Activated effector memory CD4-positive, alpha-beta T cell treated with anti-CD3 and anti-CD28 coated beads, Interleukin-2, amount 50 U/mL, for 16 hours (primary cell): ENCODE data around the gene DYRK1A.

Source experiments
- DNase-seq: peaks from one replicate; pipeline ENCODE4 v3.0.0-alpha.2; 2020

The DYRK1A gene

DNA sequence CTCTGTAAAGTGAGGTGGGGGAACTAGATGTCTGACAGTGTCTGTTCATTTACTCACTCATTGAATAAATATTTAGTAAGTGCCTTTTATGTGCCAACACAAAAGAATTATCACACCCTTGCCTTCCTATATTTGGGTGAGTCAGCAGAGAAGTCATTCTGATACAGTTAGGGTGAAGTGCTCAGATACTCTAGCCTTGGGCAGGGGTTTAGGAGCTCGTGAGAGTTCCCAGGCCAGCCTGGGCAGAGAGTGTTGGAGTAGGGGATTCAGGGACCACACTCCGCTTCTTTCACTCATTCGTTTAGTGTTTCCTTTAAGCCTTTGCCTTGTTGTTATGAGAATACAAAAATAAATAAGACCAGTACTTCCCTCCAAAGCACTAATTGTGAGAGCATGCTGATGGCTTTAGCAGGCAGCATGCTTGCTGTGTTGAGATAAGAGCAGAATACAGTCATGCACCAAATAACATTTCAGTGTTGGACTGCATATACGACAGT is 83.9 kb downstream of the DYRK1A start:
- no peak for DNase-seq

DNA sequence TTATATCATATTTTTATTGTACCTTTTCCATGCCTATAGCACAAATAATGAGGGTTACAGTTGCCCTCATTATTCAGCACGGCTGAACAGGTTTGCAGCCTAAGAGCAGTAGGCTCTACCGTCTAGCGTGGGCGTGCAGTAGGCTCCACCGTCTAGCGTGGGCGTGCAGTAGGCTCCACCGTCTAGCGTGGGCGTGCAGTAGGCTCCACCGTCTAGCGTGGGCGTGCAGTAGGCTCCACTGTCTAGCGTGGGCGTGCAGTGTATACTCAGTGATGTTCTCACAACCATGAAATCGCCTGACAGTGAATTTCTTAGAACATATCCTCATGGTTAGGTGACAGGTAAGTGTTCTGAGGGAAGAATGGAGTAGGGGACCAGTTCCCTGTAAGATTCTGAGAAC is 84.9 kb downstream of the DYRK1A start:
- DNase-seq, result no peak

DNA sequence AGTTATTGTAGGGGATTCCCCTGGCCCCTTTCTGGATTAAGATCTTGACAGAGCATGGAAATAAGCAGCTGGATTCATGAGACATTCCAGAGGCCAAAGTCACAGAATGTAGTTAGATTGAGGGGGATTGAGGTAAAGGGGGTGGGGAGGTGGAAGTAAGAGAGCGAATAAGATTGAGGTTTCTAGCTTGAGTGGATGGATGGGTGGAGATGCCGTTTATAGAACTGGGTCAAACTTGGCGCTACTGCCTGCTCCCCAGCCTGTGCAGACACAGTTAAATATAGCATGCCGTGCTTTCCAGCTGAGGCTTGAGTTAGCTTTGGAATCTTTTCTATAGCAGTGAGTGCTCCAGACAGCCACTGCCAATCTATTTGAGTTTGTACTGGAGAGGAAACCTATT is 85.7 kb downstream of the DYRK1A start:
- DNase-seq, result no peak

DNA sequence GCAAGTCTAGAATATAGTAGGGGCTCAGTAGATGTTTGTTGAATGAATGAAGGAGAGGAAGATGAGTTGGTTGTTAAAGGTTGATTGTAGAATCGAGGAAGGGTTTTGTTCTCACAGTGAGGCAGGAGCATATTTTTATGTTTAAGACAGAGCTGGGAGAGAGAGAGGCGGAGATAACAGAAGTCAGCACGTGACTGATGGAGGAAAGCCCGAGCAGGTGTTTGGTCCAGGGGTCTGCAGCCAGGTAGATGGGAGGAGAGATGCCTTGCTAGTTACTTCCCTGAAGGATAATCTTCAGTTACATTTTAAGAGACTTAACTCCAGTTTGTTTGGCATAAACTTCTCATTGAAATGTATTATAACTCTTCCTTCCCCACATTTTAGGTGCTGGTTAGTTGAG is 86.8 kb downstream of the DYRK1A start:
- no peak for DNase-seq

DNA sequence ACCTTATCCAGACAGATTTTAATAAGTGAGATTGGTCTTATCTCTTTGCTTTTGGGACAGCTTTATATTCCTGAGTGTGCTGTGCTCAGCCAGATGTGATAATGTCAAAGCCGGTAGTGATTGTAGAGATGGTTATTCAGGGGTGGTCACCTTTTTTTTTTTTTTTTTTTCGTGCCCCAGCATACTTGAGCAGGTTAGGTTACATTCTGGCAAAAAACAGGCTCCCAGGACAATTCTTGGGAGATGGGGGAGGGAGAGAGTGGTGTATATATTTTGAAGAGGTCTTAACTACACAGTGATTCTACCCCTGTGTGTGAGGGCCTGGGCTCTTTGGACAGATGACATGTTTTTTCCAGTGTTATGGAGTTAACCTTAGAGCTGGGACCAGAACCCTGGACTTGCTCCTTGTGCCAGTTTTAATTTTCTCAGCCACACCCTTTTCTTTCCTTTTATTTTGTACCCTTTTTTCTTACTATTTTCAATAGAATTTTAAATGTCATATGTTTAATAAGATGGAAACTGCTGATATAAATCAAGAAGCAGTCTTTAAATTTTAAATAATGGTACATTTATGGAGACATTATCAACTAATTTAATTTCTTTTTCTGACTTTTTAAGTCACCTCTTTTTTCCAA is 88.4 kb downstream of the DYRK1A start:
- no peak for DNase-seq

DNA sequence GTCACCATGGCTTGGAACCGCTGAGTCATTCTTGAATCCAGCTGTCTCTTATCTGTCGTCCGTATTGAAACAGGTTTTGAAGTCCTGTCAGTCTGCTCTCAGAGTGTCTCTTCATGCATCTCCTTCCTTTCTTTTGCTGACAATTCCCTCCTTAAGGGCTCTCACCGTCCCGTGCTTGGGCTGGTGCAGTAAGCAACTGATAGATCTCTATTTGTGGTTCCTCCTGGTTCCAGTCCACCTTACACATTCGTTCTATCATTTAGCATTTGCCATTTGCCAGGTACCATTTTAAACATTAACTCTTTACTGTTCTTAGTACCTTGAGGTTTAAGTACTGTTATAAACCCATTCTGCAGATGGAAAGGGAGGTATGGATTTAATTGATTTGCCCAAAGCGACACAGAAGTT is 88.9 kb downstream of the DYRK1A start:
- no peak for DNase-seq

DNA sequence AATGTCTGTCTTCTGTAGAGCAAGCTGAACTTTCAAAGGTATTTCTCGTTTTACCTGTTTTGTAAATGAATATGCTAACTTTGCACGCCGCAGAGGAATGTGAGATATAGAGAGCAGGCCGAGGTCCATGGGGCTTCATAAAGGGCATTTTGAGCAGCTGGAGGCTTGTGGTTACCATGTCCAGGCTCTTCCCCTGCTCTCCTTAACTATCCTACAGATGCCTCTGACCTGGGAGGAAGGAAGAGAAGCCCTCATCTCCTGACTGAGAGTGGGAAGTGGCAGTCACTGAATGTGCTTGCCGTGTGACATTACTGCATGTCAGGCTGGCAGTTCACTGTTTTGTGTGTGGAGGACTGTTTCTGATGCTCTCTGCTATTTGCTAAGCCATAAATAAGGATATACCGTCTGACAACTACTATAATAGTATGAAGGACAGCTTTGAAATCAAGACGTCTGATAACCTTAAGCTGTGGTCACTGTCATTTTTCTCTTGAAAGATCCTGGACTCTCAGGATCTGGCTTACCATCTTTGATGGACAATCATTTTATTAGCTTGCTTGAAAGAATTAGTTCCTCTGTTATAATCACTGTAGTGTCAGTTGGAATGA is 92.2 kb downstream of the DYRK1A start:
- DNase-seq, result no peak

DNA sequence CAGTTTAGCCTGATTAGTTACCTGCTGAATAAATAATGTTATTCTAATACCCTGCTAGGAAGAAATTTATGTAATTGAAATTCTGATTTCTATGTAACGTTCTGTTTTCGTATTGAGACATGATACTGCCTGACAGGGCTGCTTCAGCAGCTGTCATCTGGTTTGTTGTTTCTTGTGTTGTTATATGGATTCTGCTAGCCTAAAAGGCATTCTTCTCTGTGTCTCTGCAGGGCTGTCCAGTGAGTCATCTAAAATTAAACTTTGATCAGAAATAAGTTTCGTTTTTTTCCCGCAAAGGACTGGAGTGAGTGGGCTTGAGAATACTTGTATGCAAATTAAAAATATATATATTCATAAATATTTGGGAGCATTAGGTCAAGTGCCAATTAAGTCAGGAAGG is 93.0 kb downstream of the DYRK1A start:
- DNase-seq, result no peak

DNA sequence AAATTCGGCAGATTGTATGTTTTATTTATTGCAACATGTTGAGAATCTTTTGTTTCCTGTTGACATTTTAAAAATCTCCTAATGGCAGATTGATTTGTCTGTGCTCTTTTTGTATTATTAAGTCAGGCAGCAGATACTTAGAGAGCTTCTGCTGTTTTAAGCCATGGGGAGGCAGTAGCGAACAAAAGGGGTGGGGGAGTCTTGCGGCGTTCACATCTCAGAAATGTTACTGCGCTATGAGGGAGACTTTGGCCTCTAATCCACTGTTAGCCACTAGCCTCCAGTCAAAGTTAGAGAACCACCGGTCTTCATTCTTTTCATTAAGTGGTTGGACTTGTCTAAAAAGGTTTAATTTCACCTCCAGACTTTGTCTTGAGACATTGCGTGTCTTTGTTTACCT is 93.6 kb downstream of the DYRK1A start:
- no peak for DNase-seq

DNA sequence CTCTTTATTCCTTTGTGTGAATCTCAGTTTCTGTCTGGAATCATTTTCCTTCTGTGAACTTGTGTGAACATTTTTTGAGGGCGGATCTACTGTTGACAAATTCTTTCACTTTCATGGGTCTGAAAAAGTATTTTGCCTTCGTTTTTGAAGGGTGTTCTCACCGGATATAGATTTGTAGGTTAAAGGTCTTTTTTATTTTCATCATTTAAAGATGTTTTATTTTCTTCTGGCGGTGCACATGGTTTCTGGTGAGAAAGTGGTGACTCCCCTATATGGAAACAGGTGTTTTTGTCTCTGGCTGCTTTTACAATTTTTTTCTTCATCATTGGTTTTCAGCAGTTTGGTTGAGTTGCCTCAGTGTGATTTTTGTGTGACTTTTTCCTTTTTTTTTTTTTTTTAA is 94.9 kb downstream of the DYRK1A start:
- no peak for DNase-seq

DNA sequence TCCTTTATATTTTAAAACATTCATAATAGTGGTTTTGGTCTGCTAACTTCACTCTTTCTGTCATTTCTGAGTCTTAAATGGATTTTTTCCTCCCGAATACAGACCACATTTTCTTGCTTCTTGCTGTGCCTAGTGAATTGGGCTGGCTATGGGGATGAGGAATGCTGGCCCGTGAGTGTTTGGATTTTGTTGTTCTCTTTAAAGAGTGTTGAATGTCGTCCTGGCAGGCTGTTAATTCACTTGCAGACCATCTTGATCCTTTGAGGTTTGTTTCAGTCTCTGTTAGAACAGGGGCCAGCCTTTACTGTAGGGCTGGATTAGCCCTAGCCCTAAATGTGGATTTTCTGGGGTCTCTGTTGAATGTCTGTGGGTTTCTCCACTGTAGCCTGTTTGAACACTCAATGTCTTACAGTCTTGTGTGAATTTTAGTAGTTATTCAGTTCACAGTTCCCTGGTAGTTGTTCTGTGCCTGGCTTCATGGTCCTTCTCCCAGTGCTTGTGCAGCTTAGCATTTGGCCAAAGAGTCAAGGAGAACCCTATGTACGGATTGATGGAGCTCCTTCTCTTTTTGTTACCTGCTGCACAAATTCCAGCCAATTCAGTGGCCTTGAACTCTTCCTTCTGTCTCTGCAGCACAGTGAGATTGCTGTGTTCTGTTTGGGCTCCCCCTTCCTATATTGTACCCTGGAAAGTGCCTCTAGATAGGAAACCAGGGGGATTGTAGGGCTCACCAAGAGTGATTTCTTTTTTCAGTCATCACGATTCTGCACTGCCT is 95.7 kb downstream of the DYRK1A start:
- no peak for DNase-seq

DNA sequence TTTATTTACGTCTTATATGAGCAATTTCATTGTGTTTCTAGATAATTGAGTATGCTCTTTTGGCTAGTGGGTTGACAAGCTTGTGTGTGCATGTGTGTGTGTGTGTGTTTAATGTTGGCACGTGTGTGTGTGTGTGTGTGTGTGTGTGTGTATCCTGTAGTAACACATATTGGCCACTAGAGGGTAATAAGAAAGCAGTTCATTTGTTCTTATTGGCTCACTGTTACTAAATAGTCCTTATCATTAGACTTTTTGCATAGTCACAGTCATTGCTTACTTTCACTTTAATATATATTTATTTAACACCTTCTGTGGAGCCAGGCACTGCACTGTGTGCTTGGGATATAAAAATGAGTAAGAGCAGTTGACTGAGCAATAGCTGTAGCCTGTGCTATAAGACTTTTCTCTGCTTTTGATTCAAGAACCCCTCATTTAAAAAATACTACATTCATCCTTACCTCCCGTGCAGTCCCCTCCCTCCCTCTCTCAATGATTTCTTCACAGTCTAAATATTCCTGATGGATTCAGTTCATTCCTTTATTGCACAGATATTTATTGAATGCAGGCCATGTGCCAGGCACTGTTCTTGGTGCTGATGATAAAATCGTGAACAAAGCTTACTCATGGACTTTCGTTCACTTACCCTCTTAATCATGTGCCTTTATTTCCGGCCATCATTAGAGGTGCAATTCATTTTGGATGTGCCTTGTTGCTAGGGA is 96.7 kb downstream of the DYRK1A start:
- no peak for DNase-seq

DNA sequence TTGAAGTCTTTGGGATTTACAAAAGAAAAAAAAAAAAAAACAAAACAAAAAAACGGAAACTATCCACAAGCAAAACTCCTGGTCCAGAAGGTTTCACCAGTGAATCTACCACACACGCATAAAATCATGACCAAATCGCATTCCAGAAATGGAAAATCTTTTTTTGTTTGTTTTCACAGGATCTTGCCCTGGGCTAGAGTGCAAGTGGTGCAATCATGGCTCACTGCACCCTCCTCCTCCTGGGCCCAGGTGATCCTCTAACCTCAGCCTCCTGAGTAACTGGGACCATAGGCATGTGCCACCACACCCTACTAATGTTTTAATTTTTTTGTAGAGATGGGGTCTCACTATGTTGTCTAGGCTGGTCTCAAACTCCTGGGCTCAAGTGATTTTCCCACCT is 100.5 kb downstream of the DYRK1A start:
- no peak for DNase-seq

DNA sequence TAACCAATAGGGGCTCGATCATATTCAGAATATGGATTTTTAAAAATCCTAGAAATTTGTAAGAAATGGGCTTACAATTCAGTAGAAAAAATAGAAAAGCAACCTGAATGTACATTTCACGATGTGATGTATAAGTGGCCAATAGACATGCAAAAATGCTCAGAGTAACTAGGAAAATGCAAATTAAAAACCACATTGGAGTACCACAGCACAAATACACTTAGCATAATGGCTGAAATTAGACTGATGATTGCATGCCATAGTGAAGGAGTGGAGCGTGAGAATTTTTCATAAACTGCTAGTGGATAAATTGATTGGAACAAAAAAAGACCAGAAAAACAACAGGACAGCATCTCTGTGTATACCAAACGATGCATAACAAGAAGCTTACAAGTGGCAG is 102.3 kb downstream of the DYRK1A start:
- DNase-seq, result no peak

DNA sequence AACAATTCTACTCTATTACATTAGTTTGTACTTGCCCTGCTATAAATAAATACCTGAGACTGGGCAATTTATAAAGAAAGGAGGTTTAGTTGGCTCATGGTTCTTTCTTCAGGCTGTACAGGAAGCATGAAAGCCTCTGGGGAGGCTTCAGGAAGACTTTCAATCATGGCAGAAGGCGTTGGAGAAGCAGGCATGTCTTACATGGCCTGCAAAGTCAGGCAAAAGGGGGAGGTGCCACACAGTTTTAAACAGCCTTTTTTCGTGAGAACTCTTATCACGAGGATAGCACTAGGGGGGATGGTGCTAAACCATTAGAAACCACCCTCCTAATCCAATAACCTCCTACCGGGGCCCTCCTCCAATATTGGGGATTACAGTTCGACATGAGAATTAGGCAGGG is 102.9 kb downstream of the DYRK1A start:
- no peak for DNase-seq

DNA sequence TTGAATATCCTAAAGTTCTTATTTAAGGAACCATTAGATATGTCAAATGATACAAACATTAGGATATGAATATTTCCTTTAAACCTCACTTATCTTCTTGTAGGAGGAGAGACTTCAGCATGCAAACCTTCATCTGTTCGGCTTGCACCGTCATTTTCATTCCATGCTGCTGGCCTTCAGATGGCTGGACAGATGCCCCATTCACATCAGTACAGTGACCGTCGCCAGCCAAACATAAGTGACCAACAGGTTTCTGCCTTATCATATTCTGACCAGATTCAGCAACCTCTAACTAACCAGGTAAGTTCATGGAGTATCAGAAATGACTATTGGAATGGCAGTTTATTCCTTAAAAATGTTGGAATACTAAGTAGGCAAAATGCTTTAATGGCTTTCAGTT is 106.0 kb downstream of the DYRK1A start:
- no peak for DNase-seq

DNA sequence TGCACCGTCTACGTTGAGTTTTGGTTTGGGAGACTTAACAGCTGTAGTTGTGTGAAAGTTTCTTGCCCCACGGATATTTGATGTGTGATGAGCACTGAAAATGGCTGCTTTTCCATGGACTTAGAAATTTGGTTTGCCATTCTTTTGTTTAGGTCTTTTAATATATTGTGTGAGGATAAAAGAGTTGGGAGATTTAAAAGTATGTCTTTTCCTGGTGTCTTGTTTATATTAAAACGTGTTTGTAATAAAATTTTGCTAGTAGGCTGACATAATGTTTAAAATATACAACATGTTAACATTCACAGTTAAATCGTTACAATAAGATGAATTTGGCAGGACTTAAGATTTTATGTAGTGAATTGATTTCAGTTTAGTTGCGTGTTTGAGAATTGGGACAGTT is 106.9 kb downstream of the DYRK1A start:
- DNase-seq, result no peak

DNA sequence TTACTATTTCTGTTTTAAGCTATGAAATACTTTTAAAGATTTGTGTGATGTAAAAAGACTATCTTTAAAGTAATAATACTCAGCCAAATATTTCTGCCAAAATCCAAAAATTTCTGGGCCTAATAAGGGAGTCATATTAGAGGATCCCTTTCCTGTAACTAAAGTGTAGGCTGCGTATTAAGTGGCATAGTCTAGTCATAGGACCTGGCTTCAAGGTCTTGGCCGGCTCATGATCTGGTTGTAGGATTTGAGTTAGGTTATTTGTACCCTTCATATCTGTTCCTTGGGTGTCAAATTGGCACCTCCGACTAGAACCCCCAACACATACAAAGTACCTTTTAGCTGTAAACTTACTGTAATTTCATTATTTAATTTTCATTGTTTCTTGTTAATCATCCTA is 107.8 kb downstream of the DYRK1A start:
- DNase-seq, result no peak

DNA sequence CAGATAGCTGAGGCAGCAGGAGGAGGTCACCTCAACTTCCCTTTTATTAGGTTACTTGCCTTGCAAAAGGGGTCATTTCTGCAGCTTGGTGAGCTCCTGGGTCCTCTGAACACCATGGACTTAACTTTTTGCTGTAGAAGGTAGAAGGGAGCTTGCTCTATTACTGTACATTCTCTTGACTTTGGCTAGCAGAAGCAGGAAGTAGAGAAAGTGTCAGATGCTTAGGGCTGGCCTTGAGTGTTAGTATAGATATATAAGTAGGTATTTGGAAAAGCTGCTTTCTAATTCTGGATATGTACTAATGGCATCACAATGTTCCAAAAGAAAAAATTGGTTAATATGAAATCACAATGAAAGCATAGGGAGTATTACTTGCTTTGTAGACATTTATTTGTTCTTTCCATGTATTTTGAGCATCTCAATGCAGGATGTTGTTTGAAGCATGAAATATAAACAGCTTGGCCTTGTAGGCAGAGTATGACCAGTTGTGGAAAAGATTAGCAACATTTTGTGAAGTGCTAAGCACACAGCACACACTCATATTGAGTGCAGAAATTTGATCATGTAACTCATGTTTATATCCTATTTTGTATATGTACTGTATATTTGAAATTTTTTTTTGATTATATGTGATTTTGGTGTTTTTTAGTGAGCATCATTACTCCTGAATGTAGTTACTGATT is 108.8 kb downstream of the DYRK1A start:
- no peak for DNase-seq

DNA sequence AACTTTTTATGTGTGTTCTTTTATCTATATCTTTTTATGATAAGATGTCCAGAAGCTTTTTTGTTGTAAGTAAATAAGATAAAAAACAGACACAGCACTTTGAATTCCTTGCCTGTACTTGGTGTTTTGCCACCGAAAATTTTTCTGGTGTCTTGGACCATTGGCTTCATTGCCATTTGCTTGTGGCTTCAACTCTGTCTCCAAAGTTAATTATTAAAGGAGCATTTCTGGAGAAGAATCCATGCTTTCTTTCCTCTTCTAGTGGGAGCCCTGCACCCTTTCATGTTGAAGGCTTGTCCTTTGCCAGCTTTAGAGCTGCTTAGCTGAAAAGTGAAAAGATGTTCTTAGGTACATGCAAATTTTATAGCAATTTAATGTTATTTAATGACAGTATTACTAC is 112.2 kb downstream of the DYRK1A start:
- no peak for DNase-seq

DNA sequence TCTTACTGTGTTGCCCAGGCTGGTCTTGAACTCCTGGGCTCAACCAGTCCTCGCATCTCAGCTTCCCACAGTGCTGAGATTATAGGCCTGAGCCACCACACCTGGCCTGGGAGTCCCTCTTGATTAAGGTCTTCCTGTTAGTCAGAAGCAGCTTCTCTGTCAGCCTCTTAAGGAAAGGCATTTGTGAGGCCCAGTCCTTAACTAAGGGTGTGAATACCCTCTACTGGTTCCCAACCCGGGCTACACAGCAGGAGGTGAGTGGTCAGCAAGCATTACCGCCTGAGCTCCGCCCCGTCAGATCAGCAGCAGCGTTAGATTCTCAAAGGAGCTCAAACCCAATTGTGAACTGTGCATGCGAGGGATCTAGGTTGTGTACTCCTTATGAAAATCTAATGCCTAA is 117.2 kb downstream of the DYRK1A start:
- no peak for DNase-seq

DNA sequence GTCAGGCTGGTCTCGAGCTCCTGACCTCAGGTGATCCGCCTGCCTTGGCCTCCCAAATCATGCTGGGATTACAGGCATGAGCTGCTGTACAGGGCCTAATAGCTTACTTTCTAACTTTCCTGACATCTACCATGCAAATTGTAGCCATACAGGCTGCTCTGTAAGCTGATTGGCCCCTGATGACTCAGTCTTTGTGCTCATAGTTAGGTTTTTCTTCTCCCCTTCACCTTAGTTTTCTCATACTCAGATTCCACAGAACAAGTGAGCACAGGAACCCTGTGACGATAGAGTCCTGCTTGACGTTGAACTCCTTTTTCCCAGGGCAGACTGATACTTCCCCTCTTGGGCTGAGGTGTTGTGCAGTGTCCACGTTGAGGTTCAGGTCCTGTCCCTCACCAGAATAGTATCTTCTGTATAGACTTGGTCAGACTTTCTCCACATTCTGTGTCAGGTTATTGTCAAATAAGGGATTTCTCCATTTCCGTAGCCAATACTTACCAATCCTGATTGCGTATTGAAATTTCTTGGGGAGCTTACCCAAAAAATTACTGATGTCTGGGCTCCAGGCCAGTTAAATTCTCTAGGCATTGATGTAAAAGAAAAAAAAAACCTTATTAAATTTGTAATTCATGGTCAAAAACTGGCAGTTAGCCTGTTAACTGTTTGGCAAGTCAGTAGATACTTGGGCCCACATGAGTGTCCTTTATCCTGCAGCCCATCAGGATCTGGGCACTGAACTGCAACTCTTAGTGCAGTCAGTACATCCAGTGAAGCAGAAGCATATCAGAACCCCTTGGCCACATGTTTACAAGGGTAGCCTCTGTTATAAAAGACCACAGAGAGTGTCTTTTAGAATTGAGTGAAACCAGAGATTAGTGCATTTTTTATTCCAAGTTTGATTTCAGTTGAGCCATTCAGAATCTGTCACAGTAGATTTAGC is 118.2 kb downstream of the DYRK1A start:
- no peak for DNase-seq
